ENCODE results near the gene GRM3. TPM values are rescaled to one million over a fixed set of nuclear protein-coding genes. Genes with fewer than 3 reads are reported as not detected.

Gene GRM3
- total and polyA plus RNA-seq, 2 of the 13 experiments (the other 11 are each of a cell fraction or from before 2014, with no cell fraction given), result not detected

- TF ChIP-seq XRCC5 (optimal IDR thresholded peaks at IDR 0.05; ENCODE audit: low read length), result no peak
- no peak for TF ChIP-seq YEATS4 (CRISPR knock-in tag; IDR thresholded peaks at IDR 0.05; ENCODE audit: borderline replicate concordance)
- no peak for TF ChIP-seq FOSL1 (CRISPR knock-in tag; IDR thresholded peaks at IDR 0.05; ENCODE audit: borderline replicate concordance)
- TF ChIP-seq ZNF33B (CRISPR knock-in tag; IDR thresholded peaks at IDR 0.05), result no peak
- no peak for TF ChIP-seq RFX3 (CRISPR knock-in tag; IDR thresholded peaks at IDR 0.05)
Observed at GRCh38 chr7:86648169-86648568, 4.5 kb downstream of the GRM3 start (continued).

DNA sequence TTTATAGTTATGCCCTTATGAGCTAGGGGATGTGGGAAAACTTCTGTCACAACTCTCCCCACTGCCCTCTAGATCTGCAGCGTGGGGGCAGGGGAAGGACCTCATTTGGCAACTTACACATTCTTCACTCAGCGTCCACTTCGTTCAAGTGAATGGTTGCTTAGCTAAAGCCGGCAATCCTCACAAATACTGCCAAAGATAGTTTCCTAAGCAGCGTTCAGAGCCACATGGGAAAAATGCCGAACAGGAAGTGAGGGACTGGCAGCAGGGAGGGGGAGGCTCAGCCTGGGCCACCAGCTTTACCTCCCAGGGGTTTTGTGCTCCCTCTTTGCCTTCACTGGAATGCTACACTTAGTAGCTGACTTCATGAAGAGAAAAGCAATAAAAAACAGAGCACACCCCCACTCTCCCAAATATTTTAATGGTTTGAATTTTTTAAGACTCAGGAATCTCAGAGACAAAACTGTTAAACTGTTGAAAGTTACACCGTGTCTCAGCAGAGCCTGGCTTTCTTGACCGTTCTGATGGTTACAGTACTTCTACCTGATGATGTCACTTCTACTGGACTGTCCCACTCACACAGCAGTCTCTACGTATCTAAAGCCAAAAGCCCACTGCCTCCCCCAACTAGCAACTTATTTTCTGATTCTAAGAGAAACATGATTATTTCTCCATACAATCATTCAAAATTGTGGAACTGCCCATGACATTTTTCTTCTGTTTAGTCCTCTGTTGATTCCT lies 10.4 kb downstream of the GRM3 start:
- FAIRE-seq, result no peak
- Histone ChIP-seq H2AFZ (ENCODE audit: low read length) (no peak overlapping the region), H3K4me2 (ENCODE audit: low read depth, low read length) (peak overlapping the region; percentile 21), H3K4me1 (ENCODE audit: insufficient read depth, low read length) (no peaks in the 10 kb centered on the region), H3K4me3 (replicated peaks in 1 of 3; ENCODE audit: insufficient read depth in 1 of 3, low read depth in 2 of 3, low read length in 3 of 3) (no peak overlapping the region), H3K36me3 (replicated peaks in 1 of 2; ENCODE audit: control insufficient read depth in 1 of 2, insufficient read depth in 2 of 2, low read length in 2 of 2) (no peaks in the 10 kb centered on the region), H3K27me3 (ENCODE audit: control insufficient read depth in 1 of 2, insufficient read depth in 2 of 2, low read length in 2 of 2) (no peaks in the 10 kb centered on the region; a peak in 1 of 5 replicates), H3K9me3 (ENCODE audit: low read length) (no peaks in the 10 kb centered on the region), H4K20me1 (ENCODE audit: insufficient read depth, low read length) (no peaks in the 10 kb centered on the region), H3K79me2 (ENCODE audit: insufficient read depth, low read length) (no peaks in the 10 kb centered on the region), H3K9ac (ENCODE audit: insufficient read depth, low read depth, low read length) (no peak overlapping the region), H3K27ac (ENCODE audit: extremely low read length, insufficient read depth, low read length) (no peak overlapping the region)
- BruUV-seq (replicated peaks), result no TSS peak
- CTCF ChIA-PET (ENCODE audit: low intra/inter-chr PET ratio, low total read pairs), result no interaction called here
- POLR2A ChIA-PET, result no interaction called here
- no peak for DNase-seq (ENCODE audit: low spot score)
- intact Hi-C loops (cut with micrococcal nuclease; ENCODE audit: unreplicated experiment) (no loop called here), in situ Hi-C loops (cut with HindIII; ENCODE audit: extremely low pct_ligation_motif_present, low pct_unique_long_range_greater_than_20kb) (no loop called here)
- TF ChIP-seq GABPB1 (CRISPR knock-in tag; IDR thresholded peaks at IDR 0.05) (peak; percentile 56), CREB1 (IDR thresholded peaks at IDR 0.05) (0 out of 2 replicates have a peak, but pooled peaks have one; percentile 16), CREB1 (CRISPR knock-in tag; IDR thresholded peaks at IDR 0.05) (no peak), MIER2 (CRISPR knock-in tag; IDR thresholded peaks at IDR 0.05) (no peak), GABPA (IDR thresholded peaks at IDR 0.05; ENCODE audit: low read depth, low read length) (no peak), GABPA (CRISPR knock-in tag; IDR thresholded peaks at IDR 0.05; ENCODE audit: low read depth) (0 out of 2 replicates have a peak, but pooled peaks have one; percentile 11), ATF7 (IDR thresholded peaks at IDR 0.05) (peak; percentile 19; the same call in 1 of the 2 replicates), ATF7 (CRISPR knock-in tag; IDR thresholded peaks at IDR 0.05) (no peak)
- peak; percentile 41; the same call in 2 of the 3 replicates for ATAC-seq
- WGBS (ENCODE audit: low lambda C conversion rate), result 2% methylated on average over 9 of the region's 9 CpGs

Data from HepG2 (cell line).